Stomach (tissue), 4 donors: ENCODE data around the gene CYTH1.

Experiments used
- EP300 ChIP-seq: sonication (generic); formaldehyde crosslinking; IDR thresholded peaks from one replicate; pipeline ENCODE4 v1.6.1; 2017; ENCODE audit warnings: antibody characterized with exemption
- TF ChIP-seq, protein P1 (sequence below), 7 experiments: fragments of 450-650 bp in 4 of 7; fragments of 200-600 bp in 3 of 7; sonication (generic) in 3 of 7; IDR thresholded peaks; one replicate each; pipeline ENCODE4 v1.5.1; 2016 to 2019; ENCODE audit warnings: antibody characterized with exemption in 7 of 7, control low read depth in 2 of 7, mild to moderate bottlenecking in 1 of 7

DNA sequence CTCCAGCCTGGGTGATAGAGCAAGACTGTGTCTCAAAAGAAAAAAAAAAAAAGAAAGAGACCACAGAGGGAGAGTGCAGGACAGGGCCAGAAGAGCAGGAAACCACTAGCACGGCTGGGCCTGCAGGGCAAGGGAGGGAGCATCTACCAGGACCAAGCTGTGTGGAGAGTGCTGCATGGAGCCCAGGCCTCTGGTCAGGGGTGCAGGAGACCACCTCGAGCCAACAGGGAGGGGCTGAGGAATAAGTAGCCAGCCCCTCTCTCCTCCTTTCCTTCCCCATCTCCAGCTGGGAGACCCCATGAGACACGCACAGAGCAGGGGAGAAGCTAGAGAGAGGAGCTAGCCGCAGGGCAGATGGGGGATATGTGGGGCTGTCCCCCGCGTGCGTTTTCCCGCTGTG lies 137.8 kb downstream of the CYTH1 start:
- TF ChIP-seq, protein P1, sequence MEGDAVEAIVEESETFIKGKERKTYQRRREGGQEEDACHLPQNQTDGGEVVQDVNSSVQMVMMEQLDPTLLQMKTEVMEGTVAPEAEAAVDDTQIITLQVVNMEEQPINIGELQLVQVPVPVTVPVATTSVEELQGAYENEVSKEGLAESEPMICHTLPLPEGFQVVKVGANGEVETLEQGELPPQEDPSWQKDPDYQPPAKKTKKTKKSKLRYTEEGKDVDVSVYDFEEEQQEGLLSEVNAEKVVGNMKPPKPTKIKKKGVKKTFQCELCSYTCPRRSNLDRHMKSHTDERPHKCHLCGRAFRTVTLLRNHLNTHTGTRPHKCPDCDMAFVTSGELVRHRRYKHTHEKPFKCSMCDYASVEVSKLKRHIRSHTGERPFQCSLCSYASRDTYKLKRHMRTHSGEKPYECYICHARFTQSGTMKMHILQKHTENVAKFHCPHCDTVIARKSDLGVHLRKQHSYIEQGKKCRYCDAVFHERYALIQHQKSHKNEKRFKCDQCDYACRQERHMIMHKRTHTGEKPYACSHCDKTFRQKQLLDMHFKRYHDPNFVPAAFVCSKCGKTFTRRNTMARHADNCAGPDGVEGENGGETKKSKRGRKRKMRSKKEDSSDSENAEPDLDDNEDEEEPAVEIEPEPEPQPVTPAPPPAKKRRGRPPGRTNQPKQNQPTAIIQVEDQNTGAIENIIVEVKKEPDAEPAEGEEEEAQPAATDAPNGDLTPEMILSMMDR (IDR thresholded peaks at IDR 0.05): no peak
- no peak for TF ChIP-seq EP300
